Astrocyte of the cerebellum (primary cell): ENCODE data around the gene TCF4.

Experiments used
- DNase-seq: peaks from one replicate; pipeline ENCODE4 v3.0.0-alpha.2; 2011; ENCODE audit warnings: low read depth
- H3K4me3 ChIP-seq: 2 replicates; pipeline ENCODE4 v1.5.1; 2011; ENCODE audit warnings: mild to moderate bottlenecking, low read depth, low read length, moderate library complexity
- in situ Hi-C: cut with HindIII; loops from 2 replicates; pipeline ENCODE4 v1.10.0; 2017; ENCODE audit warnings: low sequenced_read_pairs
- TF ChIP-seq, protein P1 (sequence below): IDR thresholded peaks from 2 replicates; pipeline ENCODE4 v1.5.1; 2012; ENCODE audit warnings: low read length, low read depth, moderate library complexity, mild to moderate bottlenecking; ENCODE audit errors: missing control alignments

The TCF4 gene

DNA sequence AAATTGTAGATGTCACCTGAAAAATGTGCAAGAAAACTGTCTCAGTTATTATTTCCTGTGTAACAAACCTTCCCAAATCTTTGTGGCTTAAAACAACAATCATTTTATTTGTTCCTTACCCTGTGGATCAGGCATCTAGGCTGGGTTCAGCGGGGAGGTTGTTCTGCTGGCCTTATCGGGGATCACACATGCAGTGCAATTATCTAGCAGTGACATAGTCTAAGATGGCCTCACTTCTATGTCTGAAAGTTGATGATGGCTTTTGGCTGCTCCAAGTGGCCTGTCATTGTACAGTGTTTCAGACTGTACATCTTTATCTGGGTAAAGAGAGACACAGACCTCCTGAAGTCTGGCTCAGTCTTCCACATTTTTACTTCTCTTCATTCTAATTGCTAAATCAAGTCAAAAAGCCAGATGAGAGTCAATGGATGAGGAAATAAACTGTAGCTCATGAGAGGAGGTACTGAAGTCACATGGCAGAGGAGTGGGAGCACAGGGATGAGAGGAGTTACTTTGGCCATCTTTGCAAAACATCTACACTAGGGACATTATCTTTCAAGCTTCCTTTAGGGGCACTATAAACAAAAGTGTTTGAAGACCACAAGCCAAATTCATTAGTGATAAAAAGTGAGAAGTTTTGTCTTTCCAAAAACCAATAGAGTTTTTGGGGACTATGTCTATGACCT is 385.6 kb downstream of the TCF4 start:
- DNase-seq, result no peak
- TF ChIP-seq, protein P1, sequence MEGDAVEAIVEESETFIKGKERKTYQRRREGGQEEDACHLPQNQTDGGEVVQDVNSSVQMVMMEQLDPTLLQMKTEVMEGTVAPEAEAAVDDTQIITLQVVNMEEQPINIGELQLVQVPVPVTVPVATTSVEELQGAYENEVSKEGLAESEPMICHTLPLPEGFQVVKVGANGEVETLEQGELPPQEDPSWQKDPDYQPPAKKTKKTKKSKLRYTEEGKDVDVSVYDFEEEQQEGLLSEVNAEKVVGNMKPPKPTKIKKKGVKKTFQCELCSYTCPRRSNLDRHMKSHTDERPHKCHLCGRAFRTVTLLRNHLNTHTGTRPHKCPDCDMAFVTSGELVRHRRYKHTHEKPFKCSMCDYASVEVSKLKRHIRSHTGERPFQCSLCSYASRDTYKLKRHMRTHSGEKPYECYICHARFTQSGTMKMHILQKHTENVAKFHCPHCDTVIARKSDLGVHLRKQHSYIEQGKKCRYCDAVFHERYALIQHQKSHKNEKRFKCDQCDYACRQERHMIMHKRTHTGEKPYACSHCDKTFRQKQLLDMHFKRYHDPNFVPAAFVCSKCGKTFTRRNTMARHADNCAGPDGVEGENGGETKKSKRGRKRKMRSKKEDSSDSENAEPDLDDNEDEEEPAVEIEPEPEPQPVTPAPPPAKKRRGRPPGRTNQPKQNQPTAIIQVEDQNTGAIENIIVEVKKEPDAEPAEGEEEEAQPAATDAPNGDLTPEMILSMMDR, result no peak
- in situ Hi-C loops, result no loop called here
- H3K4me3 ChIP-seq, result no peak overlapping the region

DNA sequence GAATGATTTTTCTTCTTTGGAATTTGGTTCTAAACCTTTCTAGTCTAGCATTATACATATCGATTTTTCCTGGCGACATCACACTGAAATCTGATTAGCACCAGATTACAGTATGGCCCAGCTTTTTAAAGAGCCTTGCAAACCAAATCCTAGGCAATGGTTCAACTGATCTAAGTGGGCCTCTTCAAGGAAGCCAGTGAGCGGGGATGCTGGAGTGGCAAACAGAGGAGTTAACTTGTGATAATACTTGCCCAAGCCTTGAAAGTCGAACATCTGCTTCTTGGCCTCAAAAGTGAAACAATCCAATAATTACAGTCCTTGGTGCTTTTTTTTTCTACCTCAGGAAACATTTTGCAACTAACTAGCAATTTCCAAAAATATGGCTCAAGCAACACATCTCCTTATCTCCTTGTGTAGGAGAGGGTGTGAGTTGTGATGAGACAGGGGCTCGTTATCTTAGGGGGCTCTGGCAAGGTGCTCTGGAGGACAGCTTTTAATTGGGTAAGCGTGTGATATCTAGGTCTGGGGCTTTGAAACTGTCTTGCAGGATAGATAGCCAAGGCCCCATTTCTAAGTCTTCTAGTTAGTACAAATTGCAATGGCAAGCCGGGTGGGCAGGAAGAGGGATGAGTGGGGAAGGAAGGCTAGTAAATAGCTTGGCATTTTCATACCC is 388.6 kb downstream of the TCF4 start:
- no peak overlapping the region for H3K4me3 ChIP-seq
- DNase-seq, result no peak
- TF ChIP-seq, protein P1, result no peak
- in situ Hi-C loops, result no loop called here

DNA sequence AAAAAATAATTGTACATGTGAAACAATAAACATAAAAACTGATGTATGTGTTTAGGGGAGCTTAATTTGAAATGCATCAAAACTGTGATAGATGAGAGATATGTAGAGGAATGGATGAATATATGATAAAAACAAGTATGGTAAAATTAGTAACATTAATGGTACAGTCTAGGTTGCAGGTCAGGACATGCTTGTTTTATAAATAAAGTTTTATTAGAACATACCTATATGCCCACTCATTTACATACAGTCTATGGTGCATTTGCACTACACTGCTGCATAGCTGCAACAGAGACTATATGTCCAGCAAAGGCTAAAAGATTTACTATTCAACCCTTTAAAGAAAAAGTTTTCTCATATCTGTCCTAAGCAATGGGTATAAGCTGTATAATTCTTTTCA is 392.1 kb downstream of the TCF4 start:
- in situ Hi-C loops, result no loop called here
- no peak for DNase-seq
- TF ChIP-seq, protein P1, result no peak
- H3K4me3 ChIP-seq, result no peak overlapping the region

DNA sequence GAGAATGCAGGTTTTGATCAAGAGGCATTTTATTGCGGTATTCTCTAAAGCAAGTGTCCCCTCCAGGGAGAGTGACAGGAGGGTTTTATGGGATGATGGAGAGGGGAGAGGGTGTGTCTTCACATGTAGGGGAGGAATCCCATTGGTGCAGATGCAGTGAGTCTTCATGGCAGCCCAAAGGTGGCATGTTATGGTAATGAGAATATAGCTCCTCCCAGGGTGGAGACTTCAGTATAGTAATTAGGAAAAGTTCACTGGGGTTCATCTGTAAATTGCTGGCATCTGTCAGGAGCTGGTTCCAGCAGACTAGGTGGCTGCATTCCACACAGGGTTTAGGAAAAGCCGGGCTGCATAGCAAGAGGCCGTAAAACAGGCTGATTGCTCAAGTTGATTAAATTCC is 398.0 kb downstream of the TCF4 start:
- in situ Hi-C loops, result no loop called here
- no peak for DNase-seq
- TF ChIP-seq, protein P1, result no peak
- H3K4me3 ChIP-seq, result no peak overlapping the region

DNA sequence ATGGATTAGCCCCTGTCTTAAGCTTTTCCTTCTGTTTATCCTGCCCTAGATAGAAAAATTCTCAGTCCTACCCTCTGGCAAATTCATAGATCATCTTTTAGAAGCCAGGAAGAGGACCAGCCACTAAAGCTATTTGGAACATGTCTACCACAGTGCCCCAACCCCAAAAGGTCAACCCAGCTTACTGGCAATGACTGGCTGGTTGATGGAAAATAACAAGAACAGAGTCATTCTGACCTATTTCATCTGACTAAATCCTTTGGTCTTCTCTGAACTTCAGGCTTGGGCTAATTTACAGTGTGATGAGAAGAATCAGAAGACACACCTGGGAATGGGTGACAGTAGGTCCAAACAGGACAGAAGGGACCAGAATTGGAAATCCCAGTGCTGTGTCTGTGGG is 401.4 kb downstream of the TCF4 start:
- no peak overlapping the region for H3K4me3 ChIP-seq
- no peak for DNase-seq
- TF ChIP-seq, protein P1, result no peak
- in situ Hi-C loops, result no loop called here

DNA sequence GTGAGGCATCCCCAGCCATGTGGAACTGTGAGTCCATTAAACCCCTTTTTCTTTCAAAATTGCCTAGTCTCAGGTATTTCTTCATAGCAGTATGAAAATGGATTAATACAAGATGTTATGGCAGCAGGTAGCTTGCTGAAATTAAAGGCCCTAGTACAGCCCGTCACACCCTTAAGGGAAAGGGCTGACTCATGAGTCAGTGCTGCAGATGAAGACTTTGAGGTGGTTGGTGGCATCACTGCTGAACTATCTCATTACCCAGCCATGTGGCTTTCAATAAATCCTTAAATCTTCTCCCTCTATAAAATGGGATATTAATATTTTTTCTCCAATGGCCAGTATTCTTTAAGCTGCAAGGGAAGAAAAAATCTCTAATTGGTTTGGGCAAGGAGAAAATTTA is 402.6 kb downstream of the TCF4 start:
- in situ Hi-C loops, result no loop called here

More for the DNA sequence above, 402.6 kb downstream of the TCF4 start:
- H3K4me3 ChIP-seq, result no peak overlapping the region
- TF ChIP-seq, protein P1, result no peak
- no peak for DNase-seq
